ENCODE results near the gene S1PR4. TPM values are rescaled to one million over a fixed set of nuclear protein-coding genes. Genes with fewer than 3 reads are reported as not detected.

Gene S1PR4
- total and polyA plus RNA-seq, 2 donors from 2014 or later: 0.67 to 5.1 TPM

GRCh38 chr19:3132971-3133792, 45.4 kb upstream of the S1PR4 start:
- Histone ChIP-seq H3K9ac (ENCODE audit: low read length in 3 of 3) (no peak overlapping the region), H3K4me3 (ENCODE audit: low read length in 3 of 3) (no peak overlapping the region), H3K4me1 (ENCODE audit: control insufficient read depth in 2 of 3, insufficient read depth in 2 of 3, low read depth in 1 of 3, low read length in 3 of 3) (no peaks in the 10 kb centered on the region), H3K36me3 (ENCODE audit: control insufficient read depth in 2 of 3, insufficient read depth in 3 of 3, low read length in 3 of 3) (no peaks in the 10 kb centered on the region), H3K27me3 (ENCODE audit: control insufficient read depth, insufficient read depth, low read length) (no peaks in the 10 kb centered on the region), H3K27ac (ENCODE audit: low read depth in 2 of 2, low read length in 2 of 2) (no peak overlapping the region), H3K9me3 (ENCODE audit: control insufficient read depth in 2 of 3, insufficient read depth in 1 of 3, low read length in 3 of 3) (no peaks in the 10 kb centered on the region)
- intact Hi-C loops (cut with DNase I): no loop called here
- no peak for TF ChIP-seq CTCF (IDR thresholded peaks at IDR 0.05; ENCODE audit: borderline replicate concordance, extremely low read depth, insufficient read depth)
- FAIRE-seq (no peak), DNase-seq (peak in 3 of 5 donors; percentile 62 to 80 (median 71))

DNA sequence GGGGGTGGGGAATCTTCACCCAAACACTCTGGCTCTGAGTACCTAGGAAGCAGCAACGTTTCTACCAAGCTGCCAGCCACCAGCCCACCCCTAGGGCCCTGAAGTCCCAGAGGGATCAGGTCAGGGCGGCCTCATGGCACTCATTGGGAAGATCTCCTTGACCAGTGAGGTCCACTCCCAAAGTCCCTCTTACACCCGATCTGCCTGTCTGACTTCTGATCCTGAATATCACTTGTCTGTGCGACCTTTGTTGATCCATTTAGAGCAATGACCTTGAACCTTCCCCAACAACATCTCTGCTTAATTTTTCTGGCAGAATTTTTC, 44.8 kb upstream of the S1PR4 start:
- FAIRE-seq (no peak), DNase-seq (no peak)
- H3K36me3 ChIP-seq (ENCODE audit: control insufficient read depth in 2 of 3, insufficient read depth in 3 of 3, low read length in 3 of 3): no peaks in the 10 kb centered on the region
- no peak overlapping the region for H3K9ac ChIP-seq (ENCODE audit: low read length in 3 of 3)
- H3K27ac ChIP-seq (ENCODE audit: low read depth in 2 of 2, low read length in 2 of 2): no peak overlapping the region
- no peaks in the 10 kb centered on the region for H3K27me3 ChIP-seq (ENCODE audit: control insufficient read depth, insufficient read depth, low read length)
- no peaks in the 10 kb centered on the region for H3K9me3 ChIP-seq (ENCODE audit: control insufficient read depth in 2 of 3, insufficient read depth in 1 of 3, low read length in 3 of 3)
- intact Hi-C loops (cut with DNase I): no loop called here
- H3K4me1 ChIP-seq (ENCODE audit: control insufficient read depth in 2 of 3, insufficient read depth in 2 of 3, low read depth in 1 of 3, low read length in 3 of 3): no peaks in the 10 kb centered on the region
- H3K4me3 ChIP-seq (ENCODE audit: low read length in 3 of 3): no peak overlapping the region
- TF ChIP-seq CTCF (IDR thresholded peaks at IDR 0.05; ENCODE audit: borderline replicate concordance, extremely low read depth, insufficient read depth): no peak

- Histone ChIP-seq H3K27ac (ENCODE audit: low read depth in 2 of 2, low read length in 2 of 2) (peak within 1 kb of the TSS in 1 of 2 donors; percentile 63), H3K27me3 (ENCODE audit: control insufficient read depth, insufficient read depth, low read length) (no peaks in the 10 kb centered on the region), H3K4me1 (ENCODE audit: control insufficient read depth in 2 of 3, insufficient read depth in 2 of 3, low read depth in 1 of 3, low read length in 3 of 3) (peaks cover 0 to 2% (median 0%) of the 10 kb centered on the region in 3 donors), H3K36me3 (ENCODE audit: control insufficient read depth in 2 of 3, insufficient read depth in 3 of 3, low read length in 3 of 3) (no peaks in the 10 kb centered on the region), H3K4me3 (ENCODE audit: low read length in 3 of 3) (no peak within 1 kb of the TSS), H3K9ac (ENCODE audit: low read length in 3 of 3) (peak within 1 kb of the TSS in 1 of 3 donors; percentile 34), H3K9me3 (ENCODE audit: control insufficient read depth in 2 of 3, insufficient read depth in 1 of 3, low read length in 3 of 3) (peaks cover 0 to 4% (median 0%) of the 10 kb centered on the region in 3 donors)
- intact Hi-C loops (cut with DNase I): no loop called here
- FAIRE-seq: no peak
- no peak for TF ChIP-seq CTCF (IDR thresholded peaks at IDR 0.05; ENCODE audit: borderline replicate concordance, extremely low read depth, insufficient read depth)
- peak in 1 of 5 donors; percentile 77 for DNase-seq
Observed at GRCh38 chr19:3135961-3136683, 42.4 kb upstream of the S1PR4 start, which contains the start of gene GNA15. Gene GNA15 (plus strand): TSS chr19:3136033. CDS start chr19:3136451, 418 bp downstream.
